ENCODE data around the gene DDI1. TPM values are rescaled to one million over a fixed set of nuclear protein-coding genes. Genes with fewer than 3 reads are reported as not detected.

DDI1 gene
- total and polyA plus RNA-seq, 8 donors: not detected

DNA sequence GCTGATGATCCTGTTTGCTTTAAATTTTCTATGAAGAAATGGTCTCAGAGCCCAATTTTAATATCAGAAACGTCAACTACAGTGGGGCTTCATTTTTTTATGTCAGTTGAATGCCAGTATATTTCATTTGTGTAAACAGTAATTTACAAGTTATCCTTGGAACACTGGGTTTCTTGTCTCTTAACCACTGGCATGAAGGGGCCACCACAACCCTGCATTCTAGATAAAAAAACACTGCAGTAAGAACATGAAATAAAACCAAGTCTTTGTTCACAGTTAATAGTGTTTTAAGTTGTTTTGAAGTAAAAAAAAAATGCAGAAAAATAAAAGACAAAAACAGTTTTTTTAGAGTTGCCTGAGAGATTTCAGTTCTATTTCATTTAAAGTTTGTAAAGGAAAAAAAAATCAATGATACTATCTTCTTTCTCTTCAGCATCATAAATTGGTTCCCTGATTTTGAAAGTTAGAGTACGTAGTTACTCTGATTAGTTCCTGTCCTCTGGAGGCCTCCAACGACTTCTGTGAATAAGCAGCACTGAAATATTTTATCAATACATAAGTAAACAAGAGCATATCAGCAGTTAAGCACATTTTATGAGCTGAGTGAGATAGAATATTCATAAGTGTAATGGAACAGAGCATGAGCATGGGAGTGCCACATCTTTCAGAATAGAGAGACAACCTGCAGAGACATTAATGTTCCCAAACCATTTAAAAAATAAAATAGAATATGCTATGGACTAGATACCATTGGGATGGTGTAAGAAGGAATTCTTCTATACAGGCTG lies 7.8 kb upstream of the DDI1 start:
- no peak for DNase-seq
- H3K36me3 ChIP-seq: no peaks in the 10 kb centered on the region
- intact Hi-C loops (cut with DNase I; ENCODE audit: low total_unique reads): no loop called here
- WGBS, 5 donors: 31 to 37% (median 36%) methylated on average over 3 of the region's 3 CpGs
- TF ChIP-seq POLR2AphosphoS5 (IDR thresholded peaks at IDR 0.05) (no peak), POLR2A (IDR thresholded peaks at IDR 0.05) (no peak), EP300 (IDR thresholded peaks at IDR 0.05) (no peak)
- TF ChIP-seq, protein P1, sequence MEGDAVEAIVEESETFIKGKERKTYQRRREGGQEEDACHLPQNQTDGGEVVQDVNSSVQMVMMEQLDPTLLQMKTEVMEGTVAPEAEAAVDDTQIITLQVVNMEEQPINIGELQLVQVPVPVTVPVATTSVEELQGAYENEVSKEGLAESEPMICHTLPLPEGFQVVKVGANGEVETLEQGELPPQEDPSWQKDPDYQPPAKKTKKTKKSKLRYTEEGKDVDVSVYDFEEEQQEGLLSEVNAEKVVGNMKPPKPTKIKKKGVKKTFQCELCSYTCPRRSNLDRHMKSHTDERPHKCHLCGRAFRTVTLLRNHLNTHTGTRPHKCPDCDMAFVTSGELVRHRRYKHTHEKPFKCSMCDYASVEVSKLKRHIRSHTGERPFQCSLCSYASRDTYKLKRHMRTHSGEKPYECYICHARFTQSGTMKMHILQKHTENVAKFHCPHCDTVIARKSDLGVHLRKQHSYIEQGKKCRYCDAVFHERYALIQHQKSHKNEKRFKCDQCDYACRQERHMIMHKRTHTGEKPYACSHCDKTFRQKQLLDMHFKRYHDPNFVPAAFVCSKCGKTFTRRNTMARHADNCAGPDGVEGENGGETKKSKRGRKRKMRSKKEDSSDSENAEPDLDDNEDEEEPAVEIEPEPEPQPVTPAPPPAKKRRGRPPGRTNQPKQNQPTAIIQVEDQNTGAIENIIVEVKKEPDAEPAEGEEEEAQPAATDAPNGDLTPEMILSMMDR (IDR thresholded peaks at IDR 0.05): no peak
- peaks cover 0 to 6% (median 0%) of the 10 kb centered on the region in 4 donors for H3K4me1 ChIP-seq
- H3K9me3 ChIP-seq: no peaks in the 10 kb centered on the region
- no peaks in the 10 kb centered on the region for H3K27me3 ChIP-seq
- no peak overlapping the region for H3K4me3 ChIP-seq
- no peak overlapping the region for H3K27ac ChIP-seq

DNA sequence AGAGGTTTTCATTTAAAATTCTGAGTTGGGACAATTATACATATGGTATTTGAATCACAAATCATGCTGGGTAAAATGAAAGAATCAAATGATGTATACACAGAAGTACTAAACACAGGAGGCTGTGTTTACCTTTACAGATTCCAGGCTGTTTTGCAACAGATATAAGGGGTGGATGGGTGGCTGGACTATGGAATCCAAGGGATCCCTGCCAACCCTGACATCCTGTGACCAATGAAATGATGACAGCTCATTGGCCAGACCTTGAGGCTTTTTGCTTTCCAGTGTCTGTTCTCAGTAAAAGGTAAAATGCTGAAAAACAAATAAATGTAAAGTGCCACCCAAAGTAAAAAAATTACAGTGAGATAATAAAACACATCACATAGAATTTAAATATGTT lies 3.3 kb upstream of the DDI1 start:
- TF ChIP-seq POLR2AphosphoS5 (IDR thresholded peaks at IDR 0.05) (no peak), POLR2A (IDR thresholded peaks at IDR 0.05) (no peak)
- Histone ChIP-seq H3K27ac (no peak overlapping the region), H3K4me3 (no peak overlapping the region), H3K27me3 (no peaks in the 10 kb centered on the region), H3K9me3 (peaks cover 0 to 7% (median 0%) of the 10 kb centered on the region in 4 donors), H3K36me3 (no peaks in the 10 kb centered on the region), H3K4me1 (peaks cover 0 to 6% (median 0%) of the 10 kb centered on the region in 4 donors)
- DNase-seq: peak in 1 of 2 donors; percentile 44
- intact Hi-C loops (cut with DNase I; ENCODE audit: low total_unique reads): no loop called here

DNA sequence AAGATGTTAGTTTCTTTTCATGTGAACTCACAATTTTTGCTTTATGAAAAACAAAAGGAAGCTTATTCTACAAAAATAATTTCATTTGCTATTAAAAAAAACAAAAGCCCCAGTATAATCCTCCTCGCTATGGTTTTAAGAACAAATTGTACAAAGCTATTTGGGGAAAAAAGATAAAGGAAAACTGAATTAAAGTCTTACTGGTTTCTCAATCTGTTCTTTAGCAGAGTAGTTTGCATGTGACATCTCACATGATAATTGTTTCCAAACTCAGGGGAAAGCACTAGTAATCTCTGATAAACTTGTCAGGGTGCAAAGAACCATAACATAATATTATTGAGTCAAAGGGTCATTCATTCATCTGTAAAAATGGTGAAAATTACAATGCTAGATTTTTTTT lies 2.9 kb upstream of the DDI1 start:
- Histone ChIP-seq H3K36me3 (no peaks in the 10 kb centered on the region), H3K9me3 (peaks cover 0 to 7% (median 0%) of the 10 kb centered on the region in 4 donors)

DNA sequence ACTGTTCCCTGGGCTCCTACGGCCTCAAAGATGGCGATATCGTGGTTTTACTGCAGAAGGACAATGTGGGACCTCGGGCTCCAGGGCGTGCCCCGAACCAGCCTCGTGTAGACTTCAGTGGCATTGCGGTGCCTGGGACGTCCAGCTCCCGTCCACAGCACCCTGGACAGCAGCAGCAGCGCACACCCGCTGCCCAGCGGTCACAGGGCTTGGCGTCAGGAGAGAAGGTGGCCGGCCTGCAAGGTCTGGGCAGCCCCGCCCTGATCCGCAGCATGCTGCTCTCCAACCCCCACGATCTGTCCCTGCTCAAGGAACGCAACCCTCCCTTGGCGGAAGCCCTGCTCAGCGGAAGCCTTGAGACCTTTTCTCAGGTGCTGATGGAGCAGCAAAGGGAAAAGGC lies 555 bp downstream of the DDI1 start:
- no peaks in the 10 kb centered on the region for H3K4me1 ChIP-seq
- no peak overlapping the region for H3K4me3 ChIP-seq
- H3K9me3 ChIP-seq: peaks cover 0 to 7% (median 0%) of the 10 kb centered on the region in 4 donors
- no peak overlapping the region for H3K27ac ChIP-seq
- no peak for DNase-seq
- no peaks in the 10 kb centered on the region for H3K27me3 ChIP-seq
- no peaks in the 10 kb centered on the region for H3K36me3 ChIP-seq
- WGBS, 5 donors: 93 to 98% (median 98%) methylated on average over 14 to 21 of the region's 21 CpGs
- TF ChIP-seq POLR2AphosphoS5 (IDR thresholded peaks at IDR 0.05) (no peak), EP300 (IDR thresholded peaks at IDR 0.05) (no peak)
- TF ChIP-seq, protein P1 (IDR thresholded peaks at IDR 0.05): no peak
- intact Hi-C loops (cut with DNase I; ENCODE audit: low total_unique reads): no loop called here

More for the DNA sequence above, 2.9 kb upstream of the DDI1 start:
- whole genome bisulfite sequencing, 5 donors: 73 to 94% (median 89%) methylated on average over 1 of the region's 1 CpG
- DNase-seq: no peak
- Histone ChIP-seq H3K27ac (no peak overlapping the region), H3K4me1 (peaks cover 0 to 2% (median 0%) of the 10 kb centered on the region in 4 donors), H3K27me3 (no peaks in the 10 kb centered on the region), H3K4me3 (no peak overlapping the region)
- intact Hi-C loops (cut with DNase I; ENCODE audit: low total_unique reads): no loop called here
- TF ChIP-seq EP300 (IDR thresholded peaks at IDR 0.05): no peak
- TF ChIP-seq, protein P1 (IDR thresholded peaks at IDR 0.05): no peak
- no peak for TF ChIP-seq POLR2AphosphoS5 (IDR thresholded peaks at IDR 0.05)
- no peak for TF ChIP-seq POLR2A (IDR thresholded peaks at IDR 0.05)

DNA sequence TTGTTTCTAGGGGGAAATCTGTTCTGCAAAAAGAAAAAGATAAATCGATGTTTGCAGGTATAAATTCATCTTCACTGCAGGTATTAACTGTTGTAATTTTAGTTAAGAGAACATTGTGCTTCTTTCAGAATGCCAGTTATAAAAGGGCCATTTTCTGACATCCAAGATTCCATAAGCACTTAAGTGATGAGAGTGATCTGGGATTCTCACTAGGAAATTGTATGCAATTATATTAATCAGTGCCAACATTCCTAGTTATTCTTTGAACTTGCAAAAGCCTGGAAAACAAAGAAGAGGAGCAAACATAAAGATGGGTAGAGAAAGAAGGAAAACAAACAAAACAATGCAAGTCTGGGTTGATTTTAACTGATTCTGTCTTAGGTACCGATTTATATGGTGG lies 5.4 kb downstream of the DDI1 start:
- 77 to 90% (median 86%) methylated on average over 2 of the region's 2 CpGs for WGBS, 5 donors
- H3K4me3 ChIP-seq: no peak overlapping the region
- no peak for DNase-seq
- H3K27me3 ChIP-seq: no peaks in the 10 kb centered on the region
- TF ChIP-seq POLR2A (IDR thresholded peaks at IDR 0.05): no peak
- no peak for TF ChIP-seq EP300 (IDR thresholded peaks at IDR 0.05)
- TF ChIP-seq POLR2AphosphoS5 (IDR thresholded peaks at IDR 0.05): no peak
- TF ChIP-seq, protein P1 (IDR thresholded peaks at IDR 0.05): no peak
- H3K27ac ChIP-seq: no peak overlapping the region
- peaks cover 0 to 3% (median 0%) of the 10 kb centered on the region in 4 donors for H3K9me3 ChIP-seq
- peaks cover 0 to 7% (median 3%) of the 10 kb centered on the region in 4 donors for H3K4me1 ChIP-seq
- intact Hi-C loops (cut with DNase I; ENCODE audit: low total_unique reads): no loop called here
- H3K36me3 ChIP-seq: no peaks in the 10 kb centered on the region

All from stomach (tissue), 9 donors.